Activated B cell treated with CpG ODN at 0.5 μM for 24 hours (primary cell): ENCODE measurements around the gene PYGL. TPM values are rescaled to one million over a fixed set of nuclear protein-coding genes. Genes with fewer than 3 reads are reported as not detected.

Experiments used
- ATAC-seq: fragments of 200-7000 bp; cut with Tn5 transposase; one replicate; pipeline ENCODE4 v1.10.0; 2021; ENCODE audit warnings: low read depth, mild to moderate bottlenecking, moderate library complexity
- CTCF ChIA-PET: fragments of 350-600 bp; sonication (Branson Sonifier 250); formaldehyde crosslinking; loops from one replicate; lab custom pipeline; 2021; ENCODE audit warnings: antibody characterized with exemption; lab: Charles Lee
- POLR2A ChIA-PET: fragments of 350-600 bp; sonication (Branson Sonifier 250); formaldehyde crosslinking; loops from one replicate; lab custom pipeline; 2021; ENCODE audit warnings: antibody characterized with exemption; lab: Charles Lee
- DNase-seq: peaks from one replicate; pipeline ENCODE4 v3.0.0; 2022
- H3K27ac Mint-ChIP-seq: one replicate; pipeline ENCODE4 v1.8.0; 2020; ENCODE audit warnings: mixed read lengths
- H3K27me3 Mint-ChIP-seq: one replicate; pipeline ENCODE4 v1.8.0; 2021; ENCODE audit warnings: mixed read lengths
- H3K36me3 Mint-ChIP-seq: one replicate; pipeline ENCODE4 v1.8.0; 2021; ENCODE audit warnings: low read depth, mixed read lengths
- H3K4me1 Mint-ChIP-seq: one replicate; pipeline ENCODE4 v1.8.0; 2021; ENCODE audit warnings: mixed read lengths
- H3K4me3 Mint-ChIP-seq: one replicate; pipeline ENCODE4 v1.8.0; 2020; ENCODE audit warnings: mild to moderate bottlenecking, mixed read lengths
- H3K9me3 Mint-ChIP-seq: one replicate; pipeline ENCODE4 v1.8.0; 2020; ENCODE audit warnings: mixed read lengths
- intact Hi-C: fragments of 100-400 bp; cut with micrococcal nuclease; formaldehyde crosslinking; loops from one replicate; pipeline ENCODE4 v1.15.1; 2024
- total RNA-seq: library from RNA; stranded (reverse); gene quantifications from 2 replicates; pipeline ENCODE4 v1.2.3, GENCODE V29; 2022
- TF ChIP-seq, protein P1 (sequence below): fragments of 200-600 bp; IDR thresholded peaks from one replicate; pipeline ENCODE4 v1.8.0; 2022; ENCODE audit warnings: antibody characterized with exemption, mild to moderate bottlenecking

PYGL gene
- total RNA-seq, 1 donor from 2014 or later: not detected

DNA sequence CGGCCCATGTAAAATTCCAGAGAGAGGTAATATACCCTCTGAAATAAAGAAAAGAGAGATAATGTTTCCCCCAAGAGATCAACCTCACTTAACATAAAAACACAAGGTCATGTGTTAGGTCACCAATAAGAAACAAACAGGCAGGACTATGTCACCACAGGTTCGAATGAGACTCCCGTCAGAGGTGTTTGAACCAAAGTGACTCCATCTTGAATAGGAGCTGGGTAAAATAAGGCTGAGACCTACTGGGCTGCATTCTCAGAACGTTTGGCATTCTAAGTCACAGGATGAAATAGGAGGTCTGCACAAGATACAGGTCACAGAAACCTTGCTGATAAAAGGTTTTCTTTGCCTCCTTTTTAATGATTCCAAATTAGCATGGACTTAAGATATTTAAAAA lies 6.5 kb downstream of the PYGL start:
- POLR2A ChIA-PET: no interaction called here
- intact Hi-C loops: no loop called here
- CTCF ChIA-PET: no interaction called here
- TF ChIP-seq, protein P1, sequence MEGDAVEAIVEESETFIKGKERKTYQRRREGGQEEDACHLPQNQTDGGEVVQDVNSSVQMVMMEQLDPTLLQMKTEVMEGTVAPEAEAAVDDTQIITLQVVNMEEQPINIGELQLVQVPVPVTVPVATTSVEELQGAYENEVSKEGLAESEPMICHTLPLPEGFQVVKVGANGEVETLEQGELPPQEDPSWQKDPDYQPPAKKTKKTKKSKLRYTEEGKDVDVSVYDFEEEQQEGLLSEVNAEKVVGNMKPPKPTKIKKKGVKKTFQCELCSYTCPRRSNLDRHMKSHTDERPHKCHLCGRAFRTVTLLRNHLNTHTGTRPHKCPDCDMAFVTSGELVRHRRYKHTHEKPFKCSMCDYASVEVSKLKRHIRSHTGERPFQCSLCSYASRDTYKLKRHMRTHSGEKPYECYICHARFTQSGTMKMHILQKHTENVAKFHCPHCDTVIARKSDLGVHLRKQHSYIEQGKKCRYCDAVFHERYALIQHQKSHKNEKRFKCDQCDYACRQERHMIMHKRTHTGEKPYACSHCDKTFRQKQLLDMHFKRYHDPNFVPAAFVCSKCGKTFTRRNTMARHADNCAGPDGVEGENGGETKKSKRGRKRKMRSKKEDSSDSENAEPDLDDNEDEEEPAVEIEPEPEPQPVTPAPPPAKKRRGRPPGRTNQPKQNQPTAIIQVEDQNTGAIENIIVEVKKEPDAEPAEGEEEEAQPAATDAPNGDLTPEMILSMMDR: no peak
- H3K4me1 Mint-ChIP-seq: no peaks in the 10 kb centered on the region
- H3K9me3 Mint-ChIP-seq: no peaks in the 10 kb centered on the region
- ATAC-seq (no peak), DNase-seq (no peak)
- no peak overlapping the region for H3K4me3 Mint-ChIP-seq
- no peaks in the 10 kb centered on the region for H3K36me3 Mint-ChIP-seq
- no peak overlapping the region for H3K27ac Mint-ChIP-seq
- H3K27me3 Mint-ChIP-seq: peaks cover 37% of the 10 kb centered on the region

GRCh38 chr14:50937325-50937724 lies 7.0 kb downstream of the PYGL start:
- Mint-ChIP-seq H3K27ac (no peak overlapping the region), H3K9me3 (no peaks in the 10 kb centered on the region), H3K4me3 (no peak overlapping the region), H3K27me3 (peaks cover 37% of the 10 kb centered on the region), H3K36me3 (no peaks in the 10 kb centered on the region), H3K4me1 (no peaks in the 10 kb centered on the region)
- no peak for DNase-seq
- TF ChIP-seq, protein P1: no peak
- intact Hi-C loops: no loop called here
- CTCF ChIA-PET: no interaction called here
- no peak for ATAC-seq
- POLR2A ChIA-PET: no interaction called here

GRCh38 chr14:50936882-50937281 lies 7.4 kb downstream of the PYGL start:
- Mint-ChIP-seq H3K9me3 (no peaks in the 10 kb centered on the region), H3K4me1 (no peaks in the 10 kb centered on the region), H3K27me3 (peaks cover 34% of the 10 kb centered on the region), H3K36me3 (no peaks in the 10 kb centered on the region), H3K4me3 (no peak overlapping the region), H3K27ac (no peak overlapping the region)
- ATAC-seq (no peak), DNase-seq (no peak)
- ChIA-PET CTCF (no interaction called here), POLR2A (no interaction called here)
- intact Hi-C loops: no loop called here
- TF ChIP-seq, protein P1: no peak

- ATAC-seq (no peak), DNase-seq (no peak)
- CTCF ChIA-PET: no interaction called here
- H3K4me1 Mint-ChIP-seq: no peaks in the 10 kb centered on the region
- no peaks in the 10 kb centered on the region for H3K36me3 Mint-ChIP-seq
- no peak overlapping the region for H3K27ac Mint-ChIP-seq
- H3K9me3 Mint-ChIP-seq: no peaks in the 10 kb centered on the region
- TF ChIP-seq, protein P1: no peak
- H3K27me3 Mint-ChIP-seq: peaks cover 29% of the 10 kb centered on the region
- intact Hi-C loops: no loop called here
- POLR2A ChIA-PET: no interaction called here
- H3K4me3 Mint-ChIP-seq: no peak overlapping the region
Measured at GRCh38 chr14:50936016-50936340, 8.3 kb downstream of the PYGL start.

DNA sequence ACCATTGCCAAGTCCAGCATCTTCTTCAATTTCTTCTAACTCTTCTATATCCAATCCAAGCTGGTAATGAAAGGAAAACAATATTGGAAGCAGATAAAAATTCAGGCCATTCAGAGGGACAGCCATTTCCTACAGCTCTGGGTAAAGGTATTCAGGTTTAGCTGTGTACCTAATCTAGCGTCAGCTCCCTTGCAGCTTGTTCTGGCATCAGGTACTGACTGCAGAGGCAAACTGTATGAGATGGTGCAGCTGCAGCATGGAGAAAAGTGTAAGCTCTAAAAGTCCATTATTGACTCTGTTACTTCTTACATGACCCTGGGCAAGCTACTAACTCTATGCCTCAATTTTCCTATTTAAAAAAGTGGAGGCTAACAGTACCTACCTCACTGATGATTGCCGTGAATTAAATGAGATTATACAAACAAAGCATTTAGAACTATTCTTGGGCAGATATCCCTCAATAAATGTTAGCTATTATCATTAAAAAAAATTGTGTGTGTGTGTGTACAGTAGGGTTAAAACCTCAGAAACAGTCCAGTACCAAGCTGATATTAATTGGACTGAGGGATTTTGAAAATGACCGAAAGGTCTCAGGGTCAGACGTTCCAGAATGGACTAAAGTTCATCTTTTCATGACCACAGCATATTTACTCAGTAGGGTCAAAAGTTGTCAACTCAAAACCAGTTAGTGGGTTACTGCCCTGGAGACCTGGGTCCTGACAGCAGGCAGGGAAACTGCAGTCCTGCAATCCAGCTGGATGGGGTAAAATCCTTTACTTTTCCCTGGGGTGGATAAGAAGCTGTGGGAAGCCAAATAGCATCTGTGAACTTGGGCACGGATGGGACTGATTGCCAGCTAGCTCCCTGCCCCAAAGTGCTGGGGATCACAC lies 8.9 kb downstream of the PYGL start:
- Mint-ChIP-seq H3K4me1 (no peaks in the 10 kb centered on the region), H3K36me3 (no peaks in the 10 kb centered on the region), H3K9me3 (no peaks in the 10 kb centered on the region), H3K4me3 (no peak overlapping the region), H3K27me3 (peaks cover 26% of the 10 kb centered on the region), H3K27ac (no peak overlapping the region)
- CTCF ChIA-PET: no interaction called here
- TF ChIP-seq, protein P1: no peak
- ATAC-seq (no peak), DNase-seq (no peak)
- intact Hi-C loops: no loop called here
- POLR2A ChIA-PET: no interaction called here
